ENCODE data around the gene MISP. TPM values are rescaled to one million over a fixed set of nuclear protein-coding genes. Genes with fewer than 3 reads are reported as not detected.

The MISP gene
- total and polyA plus RNA-seq, 2 of the 13 experiments (the other 11 are each of a cell fraction or from before 2014, with no cell fraction given): 0.67 to 1.3 TPM

DNA sequence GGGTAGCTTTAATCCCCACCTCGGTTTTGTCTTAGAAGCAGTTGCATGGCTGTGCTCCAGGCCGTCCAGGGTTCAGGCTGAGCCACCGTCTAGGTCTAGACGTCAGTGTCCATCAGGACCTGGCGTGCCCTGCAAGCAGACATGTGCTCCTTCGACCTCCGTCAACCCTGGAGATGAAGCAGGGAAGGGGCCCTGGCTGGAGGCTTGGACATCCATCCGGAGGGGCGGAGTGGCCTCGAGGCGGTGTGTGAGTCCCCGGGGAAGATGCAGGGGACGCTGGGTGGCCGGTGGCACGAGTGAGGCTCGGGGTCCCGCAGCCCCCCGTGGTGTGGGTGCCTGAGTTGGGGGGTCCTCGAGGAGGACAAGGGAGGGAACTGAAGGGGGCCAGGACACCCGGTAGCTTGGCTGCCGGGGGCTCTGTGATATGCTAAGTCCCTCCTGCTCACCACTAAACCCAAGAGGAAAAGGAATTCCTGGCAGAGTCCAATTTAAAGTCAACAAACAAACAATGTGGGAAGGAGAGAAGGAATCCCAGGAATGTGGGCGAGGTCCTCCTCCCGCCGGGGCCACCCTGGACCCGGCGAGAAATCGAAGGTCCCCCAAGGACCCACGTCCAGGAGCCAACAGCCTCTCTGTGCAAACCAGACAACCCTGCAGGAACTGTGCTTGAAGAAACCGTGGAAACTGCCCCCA is 31.4 kb downstream of the MISP start (continued):
- TF ChIP-seq SOX13 (IDR thresholded peaks at IDR 0.05) (no peak), SOX13 (CRISPR knock-in tag; conservative IDR thresholded peaks at IDR 0.05 in 1 of 2, IDR thresholded peaks at IDR 0.05 in 1 of 2) (peak in 1 of 2 experiments; percentile 88; a peak in 2 of 4 replicates), FOSL1 (CRISPR knock-in tag; IDR thresholded peaks at IDR 0.05; ENCODE audit: borderline replicate concordance) (no peak), HOXD1 (CRISPR knock-in tag; IDR thresholded peaks at IDR 0.05) (no peak), ARNTL (CRISPR knock-in tag; IDR thresholded peaks at IDR 0.05) (no peak), JDP2 (CRISPR knock-in tag; IDR thresholded peaks at IDR 0.05; ENCODE audit: borderline replicate concordance) (no peak), ZNF589 (CRISPR knock-in tag; conservative IDR thresholded peaks at IDR 0.05) (0 out of 2 replicates have a peak, but pooled peaks have one; percentile 48), HCFC1 (IDR thresholded peaks at IDR 0.05; ENCODE audit: low read depth, low read length) (no peak), ZNF333 (CRISPR knock-in tag; IDR thresholded peaks at IDR 0.05; ENCODE audit: borderline replicate concordance) (no peak), ZNF777 (CRISPR knock-in tag; IDR thresholded peaks at IDR 0.05) (peak; percentile 95), ZFP62 (CRISPR knock-in tag; IDR thresholded peaks at IDR 0.05) (no peak), AGO2 (optimal IDR thresholded peaks at IDR 0.05; ENCODE audit: low read depth, low read length) (no peak), HOXA7 (CRISPR knock-in tag; IDR thresholded peaks at IDR 0.05) (no peak), RFXAP (CRISPR knock-in tag; IDR thresholded peaks at IDR 0.05; ENCODE audit: borderline replicate concordance) (no peak; the same call in 1 of the 2 replicates), BHLHE40 (IDR thresholded peaks at IDR 0.05; ENCODE audit: low read length) (no peak), ZIK1 (CRISPR knock-in tag; IDR thresholded peaks at IDR 0.05; ENCODE audit: borderline replicate concordance, low read depth) (no peak), SP140L (CRISPR knock-in tag; IDR thresholded peaks at IDR 0.05; ENCODE audit: borderline replicate concordance) (0 out of 2 replicates have a peak, but pooled peaks have one; percentile 29), ZSCAN30 (CRISPR knock-in tag; IDR thresholded peaks at IDR 0.05) (no peak), KDM4B (CRISPR knock-in tag; IDR thresholded peaks at IDR 0.05) (0 out of 2 replicates have a peak, but pooled peaks have one; percentile 35)
- TF ChIP-seq, protein P1, sequence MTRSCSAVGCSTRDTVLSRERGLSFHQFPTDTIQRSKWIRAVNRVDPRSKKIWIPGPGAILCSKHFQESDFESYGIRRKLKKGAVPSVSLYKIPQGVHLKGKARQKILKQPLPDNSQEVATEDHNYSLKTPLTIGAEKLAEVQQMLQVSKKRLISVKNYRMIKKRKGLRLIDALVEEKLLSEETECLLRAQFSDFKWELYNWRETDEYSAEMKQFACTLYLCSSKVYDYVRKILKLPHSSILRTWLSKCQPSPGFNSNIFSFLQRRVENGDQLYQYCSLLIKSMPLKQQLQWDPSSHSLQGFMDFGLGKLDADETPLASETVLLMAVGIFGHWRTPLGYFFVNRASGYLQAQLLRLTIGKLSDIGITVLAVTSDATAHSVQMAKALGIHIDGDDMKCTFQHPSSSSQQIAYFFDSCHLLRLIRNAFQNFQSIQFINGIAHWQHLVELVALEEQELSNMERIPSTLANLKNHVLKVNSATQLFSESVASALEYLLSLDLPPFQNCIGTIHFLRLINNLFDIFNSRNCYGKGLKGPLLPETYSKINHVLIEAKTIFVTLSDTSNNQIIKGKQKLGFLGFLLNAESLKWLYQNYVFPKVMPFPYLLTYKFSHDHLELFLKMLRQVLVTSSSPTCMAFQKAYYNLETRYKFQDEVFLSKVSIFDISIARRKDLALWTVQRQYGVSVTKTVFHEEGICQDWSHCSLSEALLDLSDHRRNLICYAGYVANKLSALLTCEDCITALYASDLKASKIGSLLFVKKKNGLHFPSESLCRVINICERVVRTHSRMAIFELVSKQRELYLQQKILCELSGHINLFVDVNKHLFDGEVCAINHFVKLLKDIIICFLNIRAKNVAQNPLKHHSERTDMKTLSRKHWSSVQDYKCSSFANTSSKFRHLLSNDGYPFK (CRISPR knock-in tag; IDR thresholded peaks at IDR 0.05; ENCODE audit: borderline replicate concordance): peak; percentile 49
- TF ChIP-seq, protein P2, sequence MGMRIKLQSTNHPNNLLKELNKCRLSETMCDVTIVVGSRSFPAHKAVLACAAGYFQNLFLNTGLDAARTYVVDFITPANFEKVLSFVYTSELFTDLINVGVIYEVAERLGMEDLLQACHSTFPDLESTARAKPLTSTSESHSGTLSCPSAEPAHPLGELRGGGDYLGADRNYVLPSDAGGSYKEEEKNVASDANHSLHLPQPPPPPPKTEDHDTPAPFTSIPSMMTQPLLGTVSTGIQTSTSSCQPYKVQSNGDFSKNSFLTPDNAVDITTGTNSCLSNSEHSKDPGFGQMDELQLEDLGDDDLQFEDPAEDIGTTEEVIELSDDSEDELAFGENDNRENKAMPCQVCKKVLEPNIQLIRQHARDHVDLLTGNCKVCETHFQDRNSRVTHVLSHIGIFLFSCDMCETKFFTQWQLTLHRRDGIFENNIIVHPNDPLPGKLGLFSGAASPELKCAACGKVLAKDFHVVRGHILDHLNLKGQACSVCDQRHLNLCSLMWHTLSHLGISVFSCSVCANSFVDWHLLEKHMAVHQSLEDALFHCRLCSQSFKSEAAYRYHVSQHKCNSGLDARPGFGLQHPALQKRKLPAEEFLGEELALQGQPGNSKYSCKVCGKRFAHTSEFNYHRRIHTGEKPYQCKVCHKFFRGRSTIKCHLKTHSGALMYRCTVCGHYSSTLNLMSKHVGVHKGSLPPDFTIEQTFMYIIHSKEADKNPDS (CRISPR knock-in tag; IDR thresholded peaks at IDR 0.05): no peak
- TF ChIP-seq, protein P3, sequence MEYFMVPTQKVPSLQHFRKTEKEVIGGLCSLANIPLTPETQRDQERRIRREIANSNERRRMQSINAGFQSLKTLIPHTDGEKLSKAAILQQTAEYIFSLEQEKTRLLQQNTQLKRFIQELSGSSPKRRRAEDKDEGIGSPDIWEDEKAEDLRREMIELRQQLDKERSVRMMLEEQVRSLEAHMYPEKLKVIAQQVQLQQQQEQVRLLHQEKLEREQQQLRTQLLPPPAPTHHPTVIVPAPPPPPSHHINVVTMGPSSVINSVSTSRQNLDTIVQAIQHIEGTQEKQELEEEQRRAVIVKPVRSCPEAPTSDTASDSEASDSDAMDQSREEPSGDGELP (IDR thresholded peaks at IDR 0.05; ENCODE audit: borderline replicate concordance, low read depth): no peak

Measured in HepG2 (cell line).